RWPE2 (cell line): ENCODE measurements around the gene HUS1B.

Experiments
- ATAC-seq: fragments of 200-7000 bp; cut with Tn5 transposase; 3 replicates; pipeline ENCODE4 v1.9.1; 2021; ENCODE audit warnings: low read depth
- DNase-seq: peaks from one replicate; pipeline ENCODE4 v3.0.0-alpha.2; 2020; ENCODE audit warnings: low spot score
- H3K27ac ChIP-seq: fragments of 450-650 bp; 2 replicates; pipeline ENCODE4 v1.5.1; 2017; ENCODE audit warnings: mild to moderate bottlenecking; ENCODE audit not compliant: poor library complexity, severe bottlenecking
- H3K27me3 ChIP-seq: fragments of 250-450 bp; sonication (Bioruptor Pico); 2 replicates; pipeline ENCODE4 v1.5.1; 2021; ENCODE audit warnings: mild to moderate bottlenecking, moderate library complexity; ENCODE audit not compliant: insufficient read depth, poor library complexity, severe bottlenecking
- H3K36me3 ChIP-seq: fragments of 250-450 bp; sonication (Bioruptor Pico); 2 replicates; pipeline ENCODE4 v1.5.1; 2020; ENCODE audit warnings: low read depth, mild to moderate bottlenecking, moderate library complexity
- H3K4me1 ChIP-seq: fragments of 250-450 bp; sonication (Bioruptor Pico); 2 replicates; pipeline ENCODE4 v1.5.1; 2021; ENCODE audit warnings: mild to moderate bottlenecking, moderate library complexity; ENCODE audit not compliant: insufficient read depth, poor library complexity, severe bottlenecking
- H3K4me3 ChIP-seq: fragments of 250-450 bp; sonication (Bioruptor Pico); 2 replicates; pipeline ENCODE4 v1.5.1; 2021; ENCODE audit warnings: mild to moderate bottlenecking, moderate library complexity; ENCODE audit not compliant: severe bottlenecking
- H3K9me3 ChIP-seq: fragments of 250-450 bp; sonication (Bioruptor Pico); 2 replicates; pipeline ENCODE4 v1.5.1; 2021; ENCODE audit warnings: mild to moderate bottlenecking, moderate library complexity; ENCODE audit not compliant: severe bottlenecking
- TF ChIP-seq, protein P1 (sequence below): fragments of 450-650 bp; IDR thresholded peaks from one replicate; pipeline ENCODE4 v1.5.1; 2017; ENCODE audit warnings: mild to moderate bottlenecking, moderate library complexity; ENCODE audit not compliant: poor library complexity, severe bottlenecking

HUS1B gene

DNA sequence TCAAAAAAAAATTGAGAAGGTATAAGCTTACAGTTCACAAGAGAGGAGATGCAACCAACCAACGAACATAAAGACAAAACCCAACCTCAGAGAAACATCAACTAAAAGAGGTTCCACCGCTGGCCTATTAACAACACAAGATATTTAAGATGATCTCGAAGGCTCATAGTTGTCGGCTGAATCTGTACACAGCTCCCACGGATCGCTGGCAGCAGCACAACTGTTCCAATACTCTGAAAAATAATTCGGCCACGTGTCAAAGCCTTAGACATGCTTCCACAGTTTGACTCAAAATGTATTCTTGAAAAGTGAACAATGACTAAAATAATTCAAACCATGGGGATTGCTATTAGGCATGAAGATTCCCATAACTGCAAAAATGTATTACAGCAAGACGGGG lies 22.4 kb upstream of the HUS1B start:
- TF ChIP-seq, protein P1, sequence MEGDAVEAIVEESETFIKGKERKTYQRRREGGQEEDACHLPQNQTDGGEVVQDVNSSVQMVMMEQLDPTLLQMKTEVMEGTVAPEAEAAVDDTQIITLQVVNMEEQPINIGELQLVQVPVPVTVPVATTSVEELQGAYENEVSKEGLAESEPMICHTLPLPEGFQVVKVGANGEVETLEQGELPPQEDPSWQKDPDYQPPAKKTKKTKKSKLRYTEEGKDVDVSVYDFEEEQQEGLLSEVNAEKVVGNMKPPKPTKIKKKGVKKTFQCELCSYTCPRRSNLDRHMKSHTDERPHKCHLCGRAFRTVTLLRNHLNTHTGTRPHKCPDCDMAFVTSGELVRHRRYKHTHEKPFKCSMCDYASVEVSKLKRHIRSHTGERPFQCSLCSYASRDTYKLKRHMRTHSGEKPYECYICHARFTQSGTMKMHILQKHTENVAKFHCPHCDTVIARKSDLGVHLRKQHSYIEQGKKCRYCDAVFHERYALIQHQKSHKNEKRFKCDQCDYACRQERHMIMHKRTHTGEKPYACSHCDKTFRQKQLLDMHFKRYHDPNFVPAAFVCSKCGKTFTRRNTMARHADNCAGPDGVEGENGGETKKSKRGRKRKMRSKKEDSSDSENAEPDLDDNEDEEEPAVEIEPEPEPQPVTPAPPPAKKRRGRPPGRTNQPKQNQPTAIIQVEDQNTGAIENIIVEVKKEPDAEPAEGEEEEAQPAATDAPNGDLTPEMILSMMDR: no peak
- H3K27ac ChIP-seq: no peak overlapping the region

GRCh38 chr6:678520-678919 lies 21.6 kb upstream of the HUS1B start:
- H3K4me3 ChIP-seq: no peak overlapping the region
- TF ChIP-seq, protein P1: no peak
- no peaks in the 10 kb centered on the region; the same call in 1 of the 2 replicates for H3K36me3 ChIP-seq
- H3K4me1 ChIP-seq: peaks cover 21% of the 10 kb centered on the region
- no peaks in the 10 kb centered on the region for H3K27me3 ChIP-seq
- H3K9me3 ChIP-seq: no peaks in the 10 kb centered on the region
- DNase-seq (no peak), ATAC-seq (no peak)
- H3K27ac ChIP-seq: no peak overlapping the region

More for the DNA sequence above, 22.4 kb upstream of the HUS1B start:
- no peaks in the 10 kb centered on the region; the same call in 1 of the 2 replicates for H3K36me3 ChIP-seq
- ATAC-seq: no peak
- H3K4me3 ChIP-seq: no peak overlapping the region
- H3K27me3 ChIP-seq: no peaks in the 10 kb centered on the region
- DNase-seq: no peak
- no peaks in the 10 kb centered on the region for H3K9me3 ChIP-seq
- peaks cover 24% of the 10 kb centered on the region for H3K4me1 ChIP-seq

- TF ChIP-seq, protein P1: no peak
- Histone ChIP-seq H3K36me3 (no peaks in the 10 kb centered on the region; the same call in 1 of the 2 replicates), H3K9me3 (no peaks in the 10 kb centered on the region), H3K27ac (no peak overlapping the region), H3K4me3 (no peak overlapping the region), H3K4me1 (peaks cover 21% of the 10 kb centered on the region), H3K27me3 (no peaks in the 10 kb centered on the region)
- no peak for ATAC-seq
- DNase-seq: no peak
Observed at GRCh38 chr6:677919-678318, 21.0 kb upstream of the HUS1B start.

DNA sequence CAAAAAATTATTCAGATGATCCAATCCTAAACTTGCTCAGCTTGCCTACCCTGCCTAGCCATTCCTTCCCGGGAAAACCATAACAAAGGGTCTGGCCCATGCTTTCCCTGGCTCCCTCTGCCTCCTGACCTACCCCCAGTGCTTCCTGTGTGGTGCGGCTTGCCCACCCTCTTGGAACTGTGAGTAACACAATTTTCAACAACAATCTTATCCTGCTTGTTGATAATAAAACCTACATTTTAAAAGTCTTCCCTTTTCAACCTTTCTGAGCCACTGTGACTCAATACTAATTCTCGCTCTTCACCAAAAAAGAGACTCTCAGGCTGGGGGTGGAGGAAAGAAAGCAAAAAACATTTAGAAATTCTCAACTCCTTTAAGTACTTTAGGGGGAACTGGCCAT lies 18.1 kb upstream of the HUS1B start:
- no peak overlapping the region for H3K4me3 ChIP-seq
- H3K9me3 ChIP-seq: no peaks in the 10 kb centered on the region
- TF ChIP-seq, protein P1: no peak
- no peak overlapping the region for H3K27ac ChIP-seq
- ATAC-seq (no peak), DNase-seq (no peak)
- H3K4me1 ChIP-seq: no peaks in the 10 kb centered on the region
- H3K36me3 ChIP-seq: no peaks in the 10 kb centered on the region; the same call in 1 of the 2 replicates
- H3K27me3 ChIP-seq: no peaks in the 10 kb centered on the region

- no peak for ATAC-seq
- TF ChIP-seq, protein P1: no peak
Observed at GRCh38 chr6:674406-674805, 17.5 kb upstream of the HUS1B start.

More at GRCh38 chr6:674406-674805, 17.5 kb upstream of the HUS1B start:
- DNase-seq: no peak
- Histone ChIP-seq H3K4me3 (no peak overlapping the region), H3K27ac (no peak overlapping the region), H3K27me3 (no peaks in the 10 kb centered on the region), H3K4me1 (no peaks in the 10 kb centered on the region), H3K36me3 (no peaks in the 10 kb centered on the region; the same call in 1 of the 2 replicates), H3K9me3 (no peaks in the 10 kb centered on the region)
